ENCODE data around the gene TTL. TPM values are rescaled to one million over a fixed set of nuclear protein-coding genes. Genes with fewer than 3 reads are reported as not detected.
"Not testable (repeated sequence)": the region's sequence is repeated elsewhere in the genome, so short reads cannot be mapped to it uniquely, and the experiment has no call there.

TTL gene
- total RNA-seq, 1 donor from 2014 or later = 87.0 TPM

DNA sequence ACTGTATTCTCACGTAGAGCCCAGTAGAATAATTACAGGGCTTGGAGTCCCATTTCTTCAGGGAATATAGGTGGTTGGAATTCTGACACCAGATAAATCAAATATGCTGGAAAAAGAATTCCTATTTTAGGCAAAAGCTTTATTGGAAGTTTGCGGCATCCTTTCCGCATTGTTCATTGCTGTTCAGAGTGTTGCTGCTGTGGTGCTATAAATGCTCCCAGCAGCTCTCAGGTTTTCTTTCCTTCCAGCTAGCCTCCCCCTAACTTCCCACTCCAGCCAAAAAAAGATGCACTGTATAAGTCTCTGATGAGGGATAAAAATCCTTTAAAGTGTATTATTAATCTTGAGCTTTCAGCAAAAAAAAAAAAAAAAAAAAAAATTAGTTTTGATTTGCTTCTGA lies 34.8 kb downstream of the TTL start:
- Mint-ChIP-seq H3K4me3 (no peak overlapping the region), H3K27me3 (ENCODE audit: low read depth) (no peaks in the 10 kb centered on the region), H3K36me3 (ENCODE audit: low read depth) (peaks cover 35% of the 10 kb centered on the region), H3K4me1 (no peaks in the 10 kb centered on the region), H3K9me3 (peaks cover 3% of the 10 kb centered on the region), H3K27ac (ENCODE audit: unreplicated experiment) (no peak overlapping the region)
- DNase-seq (ENCODE audit: low read depth, low spot score) = no peak
- no peak for TF ChIP-seq CTCF (conservative IDR thresholded peaks at IDR 0.05)

GRCh38 chr2:112518807-112519206 lies 36.9 kb downstream of the TTL start:
- Mint-ChIP-seq H3K4me3 (no peak overlapping the region), H3K27ac (ENCODE audit: unreplicated experiment) (no peak overlapping the region), H3K27me3 (ENCODE audit: low read depth) (no peaks in the 10 kb centered on the region), H3K9me3 (peaks cover 3% of the 10 kb centered on the region), H3K36me3 (ENCODE audit: low read depth) (peaks cover 52% of the 10 kb centered on the region), H3K4me1 (no peaks in the 10 kb centered on the region)
- TF ChIP-seq CTCF (conservative IDR thresholded peaks at IDR 0.05) = no peak
- no peak for DNase-seq (ENCODE audit: low read depth, low spot score)

- peaks cover 1% of the 10 kb centered on the region for H3K9me3 Mint-ChIP-seq
- TF ChIP-seq CTCF (conservative IDR thresholded peaks at IDR 0.05) = no peak
- no peaks in the 10 kb centered on the region for H3K4me1 Mint-ChIP-seq
- H3K4me3 Mint-ChIP-seq = no peak overlapping the region
- H3K27me3 Mint-ChIP-seq (ENCODE audit: low read depth) = no peaks in the 10 kb centered on the region
- peaks cover 53% of the 10 kb centered on the region for H3K36me3 Mint-ChIP-seq (ENCODE audit: low read depth)
- H3K27ac Mint-ChIP-seq (ENCODE audit: unreplicated experiment) = no peak overlapping the region
- no peak for DNase-seq (ENCODE audit: low read depth, low spot score)
These were observed 37.5 kb downstream of the TTL start for GRCh38 chr2:112519506-112519905.

DNA sequence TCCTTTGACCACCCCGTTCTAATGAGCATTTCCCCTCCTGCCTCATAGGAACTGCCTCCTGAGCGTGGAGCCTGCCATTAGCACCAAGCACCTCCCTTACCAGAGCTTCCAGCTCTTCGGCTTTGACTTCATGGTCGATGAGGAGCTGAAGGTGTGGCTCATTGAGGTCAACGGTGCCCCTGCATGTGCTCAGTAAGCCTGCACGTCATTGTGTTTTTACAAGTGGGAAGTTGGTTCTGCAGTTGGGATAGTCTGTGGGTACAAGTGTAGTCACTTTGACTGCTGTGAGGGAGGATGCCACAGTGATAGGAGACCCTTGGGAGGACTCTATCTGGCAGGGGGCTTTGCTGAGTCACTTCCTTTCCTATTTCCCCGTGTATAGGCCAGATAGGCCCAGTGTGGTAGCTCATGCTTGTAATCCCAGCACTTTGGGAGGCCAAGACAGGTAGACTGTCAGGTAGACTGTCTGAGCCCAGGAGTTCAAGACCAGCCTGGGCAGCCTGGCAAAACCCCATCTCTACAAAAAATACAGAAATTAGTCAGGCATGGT lies 38.4 kb downstream of the TTL start:
- no peak for DNase-seq (ENCODE audit: low read depth, low spot score)
- Mint-ChIP-seq H3K36me3 (ENCODE audit: low read depth) (peaks cover 52% of the 10 kb centered on the region), H3K4me3 (no peak overlapping the region), H3K27ac (ENCODE audit: unreplicated experiment) (no peak overlapping the region), H3K9me3 (no peaks in the 10 kb centered on the region), H3K27me3 (ENCODE audit: low read depth) (no peaks in the 10 kb centered on the region), H3K4me1 (no peaks in the 10 kb centered on the region)
- no peak for TF ChIP-seq CTCF (conservative IDR thresholded peaks at IDR 0.05)

GRCh38 chr2:112523291-112523777 lies 41.4 kb downstream of the TTL start:
- Mint-ChIP-seq H3K27ac (ENCODE audit: unreplicated experiment) (no peak overlapping the region), H3K9me3 (no peaks in the 10 kb centered on the region), H3K4me1 (no peaks in the 10 kb centered on the region), H3K27me3 (ENCODE audit: low read depth) (no peaks in the 10 kb centered on the region), H3K36me3 (ENCODE audit: low read depth) (peaks cover 57% of the 10 kb centered on the region), H3K4me3 (no peak overlapping the region)
- no peak for DNase-seq (ENCODE audit: low read depth, low spot score)
- TF ChIP-seq CTCF (conservative IDR thresholded peaks at IDR 0.05) = no peak

- not testable (repeated sequence) for H3K9me3 Mint-ChIP-seq; H3K4me1 Mint-ChIP-seq; H3K27ac Mint-ChIP-seq (ENCODE audit: unreplicated experiment); DNase-seq (ENCODE audit: low read depth, low spot score); H3K4me3 Mint-ChIP-seq; H3K27me3 Mint-ChIP-seq (ENCODE audit: low read depth)
- H3K36me3 Mint-ChIP-seq (ENCODE audit: low read depth) = peaks cover 60% of the 10 kb centered on the region
These were observed 42.3 kb downstream of the TTL start for GRCh38 chr2:112524276-112524675.
